NCI-H128 (cell line): ENCODE data around the gene TMEM191C.
"Not testable (repeated sequence)": the region's sequence is repeated elsewhere in the genome, so short reads cannot be mapped to it uniquely, and the experiment has no call there.

Experiments
- DNase-seq: peaks from one replicate; lab custom pipeline; 2025; ENCODE audit not compliant: unreplicated experiment; lab: John Stamatoyannopoulos, UW

TMEM191C gene

DNA sequence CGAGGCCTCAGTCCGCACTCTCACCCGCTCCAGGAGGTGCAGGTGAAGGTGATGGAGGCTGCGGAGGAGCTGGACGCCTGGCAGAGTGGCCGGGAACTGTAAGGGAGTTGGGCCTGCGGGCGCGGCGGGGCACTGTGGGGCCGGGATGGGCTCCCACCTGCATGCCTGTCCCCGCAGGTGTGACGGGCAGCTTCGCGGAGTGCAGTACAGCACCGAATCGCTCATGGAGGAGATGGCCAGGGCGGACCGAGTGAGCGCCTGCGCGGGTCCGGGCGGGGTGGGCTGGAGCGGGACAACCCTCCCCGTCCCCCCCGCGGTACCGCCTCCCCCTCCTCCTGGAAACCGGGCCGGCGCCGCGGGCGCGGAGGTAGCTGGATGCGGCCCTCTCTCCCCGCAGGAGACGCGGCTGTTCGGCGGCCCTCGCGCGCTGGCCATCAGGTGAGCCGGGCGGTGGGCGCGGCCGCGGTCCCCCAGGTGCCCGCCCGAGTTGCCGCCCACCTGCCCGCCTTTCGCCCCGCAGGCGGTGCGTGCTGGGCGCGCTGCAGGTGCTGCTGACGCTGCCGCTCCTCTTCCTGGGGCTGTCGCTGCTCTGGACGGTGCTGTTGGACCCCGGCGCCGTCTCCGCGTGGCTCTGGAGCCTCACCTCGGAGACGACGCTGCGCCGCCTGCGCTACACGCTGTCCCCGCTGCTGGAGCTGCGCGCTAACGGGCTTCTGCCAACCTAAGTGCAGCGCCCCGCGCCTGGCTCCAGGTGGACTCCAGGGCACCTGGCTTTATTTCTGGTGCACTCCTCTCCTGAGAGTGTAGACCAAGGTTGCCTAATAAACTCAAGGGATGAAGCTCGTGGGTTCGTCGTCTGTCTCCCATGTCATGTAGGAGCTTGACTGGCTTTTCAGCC, 2.2 kb downstream of the TMEM191C start:
- DNase-seq: not testable (repeated sequence)

DNA sequence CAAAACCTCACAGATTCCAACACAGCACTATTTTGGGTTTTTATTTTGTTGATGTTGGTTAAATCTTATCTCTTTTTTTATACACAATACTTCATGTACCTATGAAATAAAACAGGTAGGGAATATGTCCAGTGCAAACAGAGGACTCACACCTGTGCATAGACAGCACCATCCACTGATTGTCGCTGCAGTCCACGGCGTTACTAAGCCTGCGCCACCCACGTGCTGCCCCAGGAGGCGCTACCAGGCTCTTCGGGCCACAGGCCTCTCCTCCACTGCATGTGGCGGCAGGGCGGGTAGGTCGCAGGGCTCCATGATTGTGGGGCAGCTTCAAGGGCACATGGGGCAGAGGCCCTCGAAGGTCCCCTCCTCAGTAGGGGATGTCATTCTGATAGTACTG, 5.8 kb downstream of the TMEM191C start:
- DNase-seq: not testable (repeated sequence)

DNA sequence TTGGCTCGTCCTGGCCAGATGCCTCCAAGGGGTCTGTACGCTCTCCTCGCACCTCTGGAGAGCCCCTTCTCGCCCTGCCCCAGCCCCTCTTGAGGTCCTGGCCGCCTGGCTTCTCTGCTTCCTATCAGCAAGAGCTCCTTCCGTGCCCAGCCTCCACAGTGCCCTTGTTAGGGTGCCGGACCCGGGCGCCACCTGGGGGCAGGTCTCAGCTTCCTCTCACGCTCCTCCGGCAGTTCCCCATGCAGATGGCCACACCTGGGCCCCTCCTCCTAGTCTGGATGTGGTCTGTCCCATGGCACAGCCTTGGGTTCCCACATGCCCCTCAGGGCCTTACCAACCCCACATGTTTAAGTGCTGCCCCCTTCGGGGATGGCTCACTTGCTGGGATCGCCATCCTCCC, 6.5 kb downstream of the TMEM191C start:
- DNase-seq: not testable (repeated sequence)

DNA sequence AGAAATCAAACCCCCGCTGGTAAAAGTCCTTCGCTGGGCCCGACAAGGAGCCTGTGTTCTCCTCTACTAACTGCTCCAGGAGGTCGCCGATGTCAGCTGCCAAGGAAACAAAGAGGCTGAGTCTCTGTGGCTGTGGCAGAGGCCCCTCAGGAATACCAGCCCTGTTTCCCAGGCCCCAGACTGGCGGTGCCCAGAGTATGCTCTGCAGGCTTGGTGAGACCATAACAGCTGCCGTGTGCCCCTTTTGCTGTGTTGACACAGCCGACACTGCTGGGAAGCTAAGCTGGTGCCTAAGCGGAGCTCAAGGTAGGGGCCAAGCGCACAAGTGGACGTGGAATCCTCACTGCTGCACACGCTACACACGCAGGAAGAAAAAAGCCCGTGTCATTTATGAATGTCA, 16.9 kb downstream of the TMEM191C start:
- not testable (repeated sequence) for DNase-seq

DNA sequence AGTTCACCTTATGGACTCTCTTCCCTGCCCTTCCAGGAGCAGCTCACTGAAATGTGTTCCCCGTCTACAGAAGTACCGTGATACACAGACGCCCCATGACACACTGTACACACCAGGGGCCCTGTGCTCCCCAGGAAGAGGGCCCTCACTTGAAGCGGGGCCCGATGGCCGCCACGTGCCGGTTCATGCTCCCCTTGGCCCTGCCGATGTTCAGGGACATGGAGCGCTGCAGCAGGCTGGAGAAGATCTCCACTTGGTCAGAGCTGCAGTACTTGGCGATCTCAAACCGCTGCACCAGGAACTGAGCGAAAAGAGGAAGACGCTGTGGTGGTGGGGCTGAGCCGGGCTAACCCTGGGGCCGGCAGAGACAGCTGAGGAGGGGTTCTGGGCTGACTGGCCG, 20.5 kb downstream of the TMEM191C start:
- not testable (repeated sequence) for DNase-seq

DNA sequence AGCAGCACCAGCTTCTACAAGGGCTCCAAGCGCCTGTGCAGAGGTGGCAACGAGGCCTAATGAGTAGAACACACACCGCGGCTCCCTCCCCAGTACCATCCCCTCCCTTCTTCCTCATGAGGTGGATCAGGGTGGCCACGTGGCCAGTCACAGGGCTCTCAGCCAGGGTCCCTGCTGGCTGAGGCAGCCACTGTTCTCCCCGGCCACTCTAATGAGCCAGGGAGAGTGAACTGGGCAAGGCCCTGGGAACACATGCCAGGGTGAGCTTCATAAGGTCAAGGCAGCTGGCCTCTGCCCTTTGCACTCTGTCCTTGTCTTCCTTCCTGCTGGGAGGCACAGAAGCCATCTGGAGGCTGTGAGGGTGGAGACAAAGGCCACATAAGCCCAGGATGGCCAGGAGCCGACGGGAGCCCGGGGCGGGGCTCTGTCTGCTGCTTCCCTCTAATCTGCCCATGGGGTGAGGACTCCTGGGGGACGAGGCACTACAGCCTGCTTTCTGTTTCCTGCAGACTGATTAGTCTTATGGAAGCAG, 22.0 kb downstream of the TMEM191C start:
- DNase-seq: not testable (repeated sequence)

DNA sequence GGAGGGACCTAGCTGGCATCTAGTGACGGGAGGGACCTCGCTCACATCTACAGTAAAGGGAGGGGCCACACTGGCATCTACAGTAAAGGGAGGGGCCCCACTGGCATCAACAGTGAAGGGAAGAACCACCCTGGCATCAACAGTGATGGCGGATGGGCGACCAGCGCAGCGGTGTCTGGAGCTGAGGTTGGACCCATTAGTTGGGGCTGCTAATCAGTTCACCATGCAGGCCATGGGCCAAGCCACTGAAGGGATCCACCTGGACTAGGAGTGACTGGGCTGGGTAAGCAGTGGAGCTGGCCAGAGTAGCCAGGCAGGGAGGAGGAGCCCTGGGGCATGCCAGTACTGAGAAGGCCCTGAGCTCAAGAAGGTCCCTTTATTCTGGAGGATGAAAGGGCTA, 23.4 kb downstream of the TMEM191C start:
- DNase-seq: not testable (repeated sequence)

DNA sequence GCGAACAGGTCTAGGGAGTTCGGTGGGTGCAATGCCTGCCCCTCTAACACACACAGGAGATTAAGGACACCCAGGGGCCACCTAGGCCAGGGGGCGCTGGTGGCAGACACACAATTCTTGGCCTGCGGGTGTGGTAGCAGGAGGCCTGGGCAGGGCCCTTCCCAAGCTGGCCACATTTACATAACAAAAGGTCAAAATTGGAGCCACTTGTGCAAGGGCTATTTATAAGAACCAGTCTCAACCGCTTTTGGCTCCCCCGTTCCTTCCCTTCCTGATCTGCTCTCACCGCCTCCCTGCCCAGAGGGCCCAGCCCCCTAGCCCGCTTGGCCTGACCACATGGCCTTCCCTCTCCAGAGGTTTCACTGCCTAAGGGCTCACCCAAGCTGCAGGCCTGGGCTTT, 25.1 kb downstream of the TMEM191C start:
- not testable (repeated sequence) for DNase-seq

DNA sequence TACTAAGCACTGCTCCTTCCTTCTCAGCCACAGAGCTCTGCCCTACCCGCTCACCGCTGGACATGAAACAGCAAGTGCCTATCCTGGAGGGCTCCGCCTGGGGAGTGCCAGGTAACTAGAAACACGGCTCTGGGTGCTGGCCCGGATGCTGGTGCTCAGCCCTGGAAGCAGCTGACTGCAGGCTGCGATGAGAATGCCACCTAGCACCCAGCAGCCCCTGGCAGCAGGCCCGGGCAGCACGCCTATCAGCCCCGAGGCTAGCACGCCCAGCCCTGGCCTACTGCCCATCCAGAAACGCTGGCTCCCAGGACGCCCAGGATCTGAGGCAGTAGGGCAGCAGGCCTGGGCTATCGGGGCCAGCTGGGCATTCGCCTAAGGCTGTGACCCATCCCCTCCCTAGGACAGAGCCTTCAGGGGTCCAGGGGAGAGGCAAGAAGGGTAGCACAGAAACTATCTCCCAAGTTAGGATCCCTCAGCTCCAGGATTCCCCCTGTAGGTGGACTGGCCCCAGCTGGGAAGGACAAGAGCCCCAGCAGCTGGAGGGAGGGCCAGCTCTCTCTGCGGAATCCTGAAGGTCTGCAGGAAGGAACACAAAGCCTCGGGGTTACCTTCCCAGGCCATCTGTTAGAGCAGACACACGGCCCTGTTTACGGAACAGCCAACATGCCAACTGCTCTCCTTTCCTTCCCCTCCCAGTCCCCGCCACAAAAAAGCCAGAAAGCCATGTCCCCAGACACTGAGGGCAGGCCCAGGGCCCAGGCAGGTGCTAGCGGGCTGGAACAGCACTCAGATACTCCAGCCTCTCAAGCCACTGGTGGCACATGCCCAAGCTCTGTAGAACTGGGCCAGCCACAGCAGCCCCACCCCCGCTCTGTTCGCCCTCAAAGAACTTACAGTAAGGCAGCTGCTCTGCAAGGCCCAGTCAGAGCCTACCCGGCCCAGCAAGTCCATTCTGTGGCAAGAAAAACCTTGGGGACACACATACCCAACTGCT, 26.9 kb downstream of the TMEM191C start:
- DNase-seq: not testable (repeated sequence)

DNA sequence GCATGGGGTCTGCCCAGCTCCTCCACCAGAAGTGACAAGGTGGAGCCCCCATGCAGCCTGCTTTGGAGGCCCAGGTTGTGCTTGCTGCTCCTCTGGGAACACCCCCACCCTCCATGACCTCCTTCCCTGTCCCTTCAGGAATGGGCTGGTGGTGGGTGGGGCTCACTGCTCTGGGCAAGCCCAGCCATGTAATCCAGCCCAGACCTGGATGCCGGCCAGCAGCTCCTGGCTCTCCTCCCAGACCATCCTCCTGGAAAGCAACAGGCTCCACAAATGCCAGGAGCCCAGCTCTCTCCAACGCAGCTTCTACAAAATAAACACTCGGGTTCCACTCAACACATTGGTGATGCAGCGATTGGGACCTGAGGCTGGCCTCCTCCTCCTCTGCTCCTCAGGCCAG, 30.8 kb downstream of the TMEM191C start:
- DNase-seq: not testable (repeated sequence)

DNA sequence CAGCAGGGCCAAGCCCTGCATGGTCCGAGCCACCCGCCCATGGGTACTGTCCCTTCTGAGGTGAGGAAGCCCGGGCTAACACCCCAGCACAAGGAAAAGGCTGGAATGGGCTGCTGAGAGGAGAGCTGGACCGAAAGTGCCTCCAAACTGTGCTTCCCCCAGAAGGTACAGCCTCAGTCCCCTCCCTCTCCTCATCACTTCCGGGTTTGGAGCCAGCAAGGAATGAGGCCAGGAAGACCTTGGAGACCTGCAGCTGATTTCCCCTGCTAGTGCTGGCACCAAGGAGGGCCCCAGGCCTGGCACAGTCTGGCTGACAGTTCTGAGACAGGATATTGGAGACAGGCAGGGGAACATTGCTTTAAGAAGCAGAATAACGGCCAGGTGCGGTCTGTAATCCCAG, 31.3 kb downstream of the TMEM191C start:
- not testable (repeated sequence) for DNase-seq

DNA sequence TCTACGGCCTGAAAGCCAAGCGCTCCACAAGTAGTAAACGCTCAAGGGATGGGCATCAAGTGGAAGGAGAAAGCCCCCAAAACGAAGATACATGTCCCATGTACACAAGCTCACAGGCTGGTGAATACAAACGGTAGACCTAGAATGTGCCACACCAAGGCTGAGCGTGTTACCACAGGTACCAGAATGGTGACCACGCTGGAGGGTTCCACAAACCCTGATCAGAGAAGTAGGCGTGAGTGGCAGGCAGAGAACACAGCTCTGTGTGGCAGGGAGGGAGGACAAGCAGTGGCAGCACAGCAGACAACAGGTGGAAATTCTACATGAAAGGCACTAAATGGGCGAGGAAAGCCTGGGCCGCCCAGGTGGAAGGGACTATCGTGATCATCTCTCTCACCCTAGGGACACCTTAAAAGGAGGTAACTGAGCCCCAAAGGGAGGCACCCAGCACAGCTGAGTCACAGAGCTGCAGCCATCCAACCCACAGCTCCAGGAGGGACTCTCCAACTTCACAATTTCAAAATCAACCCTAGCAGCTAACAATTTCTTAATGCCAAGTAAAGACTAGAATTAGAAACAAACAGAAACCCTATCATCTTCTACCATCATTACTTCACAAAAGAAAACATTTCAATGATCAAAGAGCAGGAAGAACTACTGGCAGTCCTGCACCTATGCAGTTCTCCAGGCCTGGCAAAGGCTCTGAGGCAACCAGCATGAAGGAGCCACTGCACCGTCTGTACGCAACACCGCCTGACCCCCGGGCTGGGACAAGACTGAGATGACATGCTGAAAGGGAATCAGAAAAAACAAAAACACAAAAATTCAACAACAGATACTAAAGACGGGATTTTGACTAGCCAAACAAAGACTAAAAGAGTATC, 32.7 kb downstream of the TMEM191C start:
- DNase-seq: not testable (repeated sequence)

DNA sequence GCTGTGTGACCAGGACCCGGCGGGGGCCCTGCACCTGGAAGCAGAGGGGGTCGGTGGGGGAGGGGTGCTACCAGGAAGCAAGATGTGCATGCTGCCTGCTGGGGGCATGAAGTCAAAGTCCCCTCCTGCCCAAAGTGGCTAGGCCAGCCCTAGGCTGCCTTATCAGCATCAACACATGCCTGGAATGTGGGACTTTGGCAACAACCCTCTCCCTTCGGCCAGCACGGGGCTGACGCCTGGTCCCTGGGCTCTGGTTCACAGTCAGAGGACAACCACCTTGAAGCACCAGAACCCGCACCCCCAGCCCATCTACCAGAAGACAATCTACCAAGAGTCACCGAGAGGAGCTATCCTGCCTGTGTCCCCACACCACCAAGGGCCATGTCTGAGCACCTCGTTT, 43.2 kb downstream of the TMEM191C start:
- not testable (repeated sequence) for DNase-seq

DNA sequence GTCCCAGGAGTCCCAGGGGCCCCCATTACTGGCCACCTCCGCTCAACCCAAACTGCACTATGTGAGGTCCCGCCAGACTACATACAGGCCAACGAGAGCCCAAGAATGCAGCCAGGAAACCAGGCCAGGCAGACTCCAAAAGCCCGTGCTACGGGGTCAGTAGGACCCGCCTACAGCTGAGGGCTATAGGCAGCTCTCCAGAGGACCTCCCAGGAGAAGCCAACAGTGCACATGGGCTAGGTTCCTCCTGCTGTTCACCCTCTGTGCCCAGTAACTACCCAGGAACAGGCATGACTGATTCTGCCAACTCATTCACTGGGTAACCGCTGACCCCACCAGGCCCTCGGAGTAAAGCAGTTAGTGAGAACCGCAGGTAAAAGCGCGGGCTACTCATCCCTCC, 44.8 kb downstream of the TMEM191C start:
- DNase-seq: not testable (repeated sequence)

DNA sequence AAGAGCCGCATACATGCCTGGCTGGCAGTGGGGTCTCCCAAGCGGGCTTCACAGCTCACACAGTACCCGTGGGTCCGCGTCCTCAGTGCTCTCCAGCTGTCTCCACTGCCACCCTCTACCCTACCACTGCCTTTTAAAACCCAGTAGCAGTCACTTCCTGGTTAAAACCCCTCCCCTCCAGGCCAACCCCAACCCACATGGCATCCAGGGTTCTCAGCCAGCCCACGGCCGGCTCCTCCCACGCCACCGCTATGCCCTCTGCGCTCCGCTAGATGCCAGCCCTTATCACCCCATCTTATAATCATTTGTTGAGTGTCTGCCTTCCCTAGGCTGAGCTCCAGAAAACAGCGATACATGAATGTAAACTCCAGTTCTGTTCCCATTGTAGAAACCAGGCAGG, 46.9 kb downstream of the TMEM191C start:
- DNase-seq: not testable (repeated sequence)

DNA sequence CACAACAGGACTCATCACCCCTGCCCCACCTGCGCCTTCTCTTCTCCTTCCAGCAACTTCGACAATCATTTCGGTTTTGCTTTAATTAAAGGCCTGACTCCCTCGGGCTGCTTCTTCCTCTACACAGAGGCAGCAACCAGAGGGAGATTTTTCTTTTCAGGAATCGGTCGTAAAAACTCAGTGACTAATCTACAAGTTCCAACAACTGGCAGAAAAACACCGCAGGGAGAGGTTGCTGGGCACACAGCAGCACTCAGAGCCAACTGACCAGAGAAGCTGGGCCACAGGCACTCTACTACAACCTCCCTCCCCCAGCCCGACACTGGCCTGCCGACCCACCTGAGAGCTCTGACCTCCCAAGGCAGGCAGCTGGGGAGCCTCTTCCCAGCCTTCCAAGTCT, 48.0 kb downstream of the TMEM191C start:
- not testable (repeated sequence) for DNase-seq

DNA sequence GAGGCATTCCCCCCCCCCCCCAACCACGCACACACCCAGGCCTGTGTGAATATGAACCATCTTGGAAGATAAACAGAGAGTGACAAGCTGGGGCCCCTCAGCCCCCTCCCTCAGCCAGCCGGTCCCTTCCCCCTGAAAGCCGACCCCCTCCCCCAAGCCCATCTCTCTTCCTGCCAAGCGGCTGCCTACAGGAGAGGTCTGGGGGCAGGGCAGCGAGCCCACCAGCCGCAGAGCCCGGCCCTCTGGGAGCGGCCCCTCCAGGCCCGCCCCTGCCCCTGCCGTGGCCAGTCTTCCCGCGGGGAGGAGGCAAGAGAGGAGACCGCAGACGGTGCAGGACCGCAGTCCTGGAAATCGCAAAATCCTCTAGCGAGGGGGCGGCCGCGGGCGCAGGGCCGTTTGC, 49.3 kb downstream of the TMEM191C start:
- DNase-seq: not testable (repeated sequence)

DNA sequence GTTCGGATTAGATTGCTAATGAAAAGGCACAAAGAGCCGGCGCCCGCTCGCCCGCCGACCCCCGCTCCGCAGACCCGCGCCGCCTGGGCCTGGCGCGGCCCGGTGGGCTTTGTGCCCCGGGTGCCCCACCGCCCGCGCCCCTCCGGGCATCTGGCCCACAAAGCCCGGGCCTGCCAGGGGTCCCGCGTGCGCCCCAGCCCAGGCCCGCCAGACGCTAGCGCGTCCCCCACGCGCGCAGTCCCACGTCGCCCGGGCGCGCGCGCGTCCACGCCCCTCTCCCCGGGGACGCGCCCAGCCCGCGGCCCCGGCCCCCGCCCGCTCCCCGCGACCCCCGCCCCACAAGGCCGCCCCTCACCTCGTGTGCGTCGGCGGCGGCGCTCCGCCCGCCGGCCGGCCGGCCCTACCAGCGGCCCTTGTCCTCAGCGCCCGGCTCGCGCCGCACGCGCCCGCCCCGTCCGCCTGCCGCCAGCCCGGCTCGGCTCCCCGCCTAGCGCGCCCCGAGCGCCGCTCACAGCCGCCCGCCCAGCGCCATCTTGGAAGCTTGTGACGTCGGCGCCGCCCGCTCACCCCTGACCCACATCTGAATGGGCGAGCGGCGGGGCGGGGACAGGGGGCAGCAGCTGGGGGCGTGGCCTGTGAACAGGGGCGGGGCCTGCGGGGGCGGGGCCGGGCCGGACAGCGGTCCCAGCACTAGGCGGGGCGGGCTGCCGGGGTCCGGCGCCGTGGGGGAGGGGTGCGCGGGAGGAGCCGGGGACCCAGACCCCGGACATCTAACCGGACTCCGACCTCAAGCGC, 50.0 kb downstream of the TMEM191C start:
- DNase-seq: not testable (repeated sequence)
